ENCODE measurements around the gene BAZ1A.

Gene BAZ1A, protein sequence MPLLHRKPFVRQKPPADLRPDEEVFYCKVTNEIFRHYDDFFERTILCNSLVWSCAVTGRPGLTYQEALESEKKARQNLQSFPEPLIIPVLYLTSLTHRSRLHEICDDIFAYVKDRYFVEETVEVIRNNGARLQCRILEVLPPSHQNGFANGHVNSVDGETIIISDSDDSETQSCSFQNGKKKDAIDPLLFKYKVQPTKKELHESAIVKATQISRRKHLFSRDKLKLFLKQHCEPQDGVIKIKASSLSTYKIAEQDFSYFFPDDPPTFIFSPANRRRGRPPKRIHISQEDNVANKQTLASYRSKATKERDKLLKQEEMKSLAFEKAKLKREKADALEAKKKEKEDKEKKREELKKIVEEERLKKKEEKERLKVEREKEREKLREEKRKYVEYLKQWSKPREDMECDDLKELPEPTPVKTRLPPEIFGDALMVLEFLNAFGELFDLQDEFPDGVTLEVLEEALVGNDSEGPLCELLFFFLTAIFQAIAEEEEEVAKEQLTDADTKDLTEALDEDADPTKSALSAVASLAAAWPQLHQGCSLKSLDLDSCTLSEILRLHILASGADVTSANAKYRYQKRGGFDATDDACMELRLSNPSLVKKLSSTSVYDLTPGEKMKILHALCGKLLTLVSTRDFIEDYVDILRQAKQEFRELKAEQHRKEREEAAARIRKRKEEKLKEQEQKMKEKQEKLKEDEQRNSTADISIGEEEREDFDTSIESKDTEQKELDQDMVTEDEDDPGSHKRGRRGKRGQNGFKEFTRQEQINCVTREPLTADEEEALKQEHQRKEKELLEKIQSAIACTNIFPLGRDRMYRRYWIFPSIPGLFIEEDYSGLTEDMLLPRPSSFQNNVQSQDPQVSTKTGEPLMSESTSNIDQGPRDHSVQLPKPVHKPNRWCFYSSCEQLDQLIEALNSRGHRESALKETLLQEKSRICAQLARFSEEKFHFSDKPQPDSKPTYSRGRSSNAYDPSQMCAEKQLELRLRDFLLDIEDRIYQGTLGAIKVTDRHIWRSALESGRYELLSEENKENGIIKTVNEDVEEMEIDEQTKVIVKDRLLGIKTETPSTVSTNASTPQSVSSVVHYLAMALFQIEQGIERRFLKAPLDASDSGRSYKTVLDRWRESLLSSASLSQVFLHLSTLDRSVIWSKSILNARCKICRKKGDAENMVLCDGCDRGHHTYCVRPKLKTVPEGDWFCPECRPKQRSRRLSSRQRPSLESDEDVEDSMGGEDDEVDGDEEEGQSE (N-terminal part only)

DNA sequence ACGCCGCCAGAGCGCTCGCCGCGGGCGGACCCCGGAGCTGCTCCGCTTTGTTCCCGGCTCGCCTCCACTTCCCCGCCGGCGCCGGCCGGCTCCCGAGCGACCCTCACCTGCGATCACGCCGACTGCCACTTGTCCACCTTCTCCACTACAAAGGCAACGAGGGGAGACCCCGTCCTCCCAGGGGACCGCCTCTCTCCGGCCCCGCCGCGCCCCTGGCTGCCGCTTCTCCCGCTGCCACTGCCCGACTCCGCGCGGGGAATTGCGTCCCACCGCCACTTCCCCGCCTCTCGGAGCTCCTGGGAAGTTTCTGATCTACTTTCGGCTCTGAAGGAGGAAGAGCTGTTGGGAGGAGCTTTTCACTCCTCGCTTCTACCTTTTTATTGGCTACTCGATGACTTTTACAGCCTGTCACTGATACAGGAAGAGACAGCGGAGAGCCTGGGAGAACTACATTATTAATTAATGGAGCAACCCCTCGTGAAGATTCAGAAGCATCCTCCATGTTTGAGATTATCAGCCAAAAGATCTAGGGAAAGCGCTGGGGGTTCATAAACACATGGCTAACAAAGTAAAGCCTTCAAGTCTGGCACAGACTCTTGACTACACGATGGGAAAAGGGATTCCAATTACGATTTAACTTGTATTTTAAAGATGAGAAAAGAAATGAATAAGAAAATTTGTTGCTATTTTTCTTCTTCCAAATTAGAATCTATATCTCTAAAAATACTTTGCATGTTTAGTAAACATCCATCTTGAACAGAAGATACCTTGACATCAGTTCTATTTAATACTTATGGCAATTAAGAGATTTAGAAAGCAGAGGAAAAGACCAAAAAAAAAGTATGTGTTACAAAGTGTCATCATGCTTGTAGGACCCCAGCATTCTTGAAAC lies at the start of gene BAZ1A:
BAZ1A (minus strand) TSS at position 330 of the 892 bp plus-strand sequence. CDS start 756 bp downstream, outside the sequence.
- DNase-seq (ENCODE audit: low read depth in 2 of 2) = peak; percentile 21 to 39

DNA sequence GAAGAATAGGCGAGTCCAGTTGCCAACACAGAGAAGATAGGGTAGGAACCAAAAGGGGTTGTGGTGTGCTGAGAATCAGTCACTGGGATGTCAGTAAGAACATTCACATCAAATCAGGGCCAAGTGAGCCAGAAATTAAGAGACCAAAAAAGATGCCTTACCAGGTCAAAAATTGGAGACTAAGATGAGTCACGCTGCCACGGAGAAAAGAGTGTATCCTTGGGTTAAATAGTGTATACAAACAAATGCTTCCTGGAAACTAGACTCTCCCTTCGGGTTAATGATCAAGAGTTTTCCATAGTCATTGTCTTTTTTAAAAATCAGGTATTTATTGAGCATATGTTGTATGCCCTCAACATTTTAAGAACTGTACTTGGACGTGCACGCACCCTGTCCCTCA lies 45.2 kb upstream of the BAZ1A start:
- DNase-seq (ENCODE audit: low read depth in 2 of 2) = no peak

DNA sequence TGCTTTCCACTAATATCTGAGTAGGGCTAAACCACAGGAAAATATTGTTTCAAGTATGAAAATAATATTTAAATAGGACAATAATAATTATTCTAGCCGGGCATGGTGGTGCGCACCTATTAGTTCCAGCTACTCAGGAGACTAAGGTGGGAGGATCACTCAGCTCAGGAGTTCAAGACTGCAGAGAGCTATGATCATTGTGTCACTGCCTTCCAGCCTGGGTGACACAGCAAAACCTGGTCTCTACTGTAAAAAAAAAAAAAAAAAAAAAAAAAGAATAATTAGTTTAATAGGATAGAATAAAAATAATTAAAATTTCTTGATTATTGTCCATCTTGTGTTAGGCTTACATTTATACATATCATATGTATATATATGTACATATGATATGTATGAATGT lies 38.5 kb upstream of the BAZ1A start:
- no peak for DNase-seq (ENCODE audit: low read depth in 2 of 2)

DNA sequence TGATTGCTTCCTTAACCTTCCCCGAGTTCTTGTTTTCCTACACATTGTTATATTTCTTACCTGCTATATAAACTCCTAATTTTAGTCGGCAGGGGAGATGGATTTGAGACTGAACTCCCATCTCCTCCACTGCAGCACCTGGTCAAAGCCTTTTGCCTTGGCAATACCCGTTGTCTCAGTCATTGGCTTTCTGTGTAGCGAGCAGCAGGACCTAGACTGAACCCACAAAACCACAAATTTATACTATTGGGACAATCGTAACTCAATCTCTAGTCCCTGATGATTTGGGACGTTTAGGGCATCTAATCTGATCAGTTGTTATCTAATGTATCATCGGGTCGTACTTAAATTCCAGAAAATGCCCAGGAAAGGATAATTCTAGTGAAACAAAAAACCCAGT lies 37.8 kb upstream of the BAZ1A start:
- no peak for DNase-seq (ENCODE audit: low read depth in 2 of 2)

DNA sequence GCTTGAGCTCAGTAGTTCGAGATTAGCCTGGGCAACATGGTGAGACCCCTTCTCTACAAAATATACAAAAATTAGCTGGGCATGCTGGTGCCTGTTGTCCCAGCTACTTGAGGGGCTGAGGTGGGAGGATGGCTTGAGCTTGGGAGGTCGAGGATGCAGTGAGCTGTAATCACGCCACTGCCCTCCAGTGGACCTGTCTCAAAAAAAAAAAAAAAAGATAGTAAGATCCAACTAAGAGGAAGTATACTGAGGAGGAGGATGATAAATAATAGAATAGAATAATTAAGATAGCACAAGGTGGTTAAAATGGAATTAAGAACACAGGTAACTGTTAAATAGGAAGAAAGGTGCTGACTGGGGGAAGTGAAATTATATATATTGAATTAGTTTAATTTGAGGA lies 37.0 kb upstream of the BAZ1A start:
- no peak for DNase-seq (ENCODE audit: low read depth in 2 of 2)

DNA sequence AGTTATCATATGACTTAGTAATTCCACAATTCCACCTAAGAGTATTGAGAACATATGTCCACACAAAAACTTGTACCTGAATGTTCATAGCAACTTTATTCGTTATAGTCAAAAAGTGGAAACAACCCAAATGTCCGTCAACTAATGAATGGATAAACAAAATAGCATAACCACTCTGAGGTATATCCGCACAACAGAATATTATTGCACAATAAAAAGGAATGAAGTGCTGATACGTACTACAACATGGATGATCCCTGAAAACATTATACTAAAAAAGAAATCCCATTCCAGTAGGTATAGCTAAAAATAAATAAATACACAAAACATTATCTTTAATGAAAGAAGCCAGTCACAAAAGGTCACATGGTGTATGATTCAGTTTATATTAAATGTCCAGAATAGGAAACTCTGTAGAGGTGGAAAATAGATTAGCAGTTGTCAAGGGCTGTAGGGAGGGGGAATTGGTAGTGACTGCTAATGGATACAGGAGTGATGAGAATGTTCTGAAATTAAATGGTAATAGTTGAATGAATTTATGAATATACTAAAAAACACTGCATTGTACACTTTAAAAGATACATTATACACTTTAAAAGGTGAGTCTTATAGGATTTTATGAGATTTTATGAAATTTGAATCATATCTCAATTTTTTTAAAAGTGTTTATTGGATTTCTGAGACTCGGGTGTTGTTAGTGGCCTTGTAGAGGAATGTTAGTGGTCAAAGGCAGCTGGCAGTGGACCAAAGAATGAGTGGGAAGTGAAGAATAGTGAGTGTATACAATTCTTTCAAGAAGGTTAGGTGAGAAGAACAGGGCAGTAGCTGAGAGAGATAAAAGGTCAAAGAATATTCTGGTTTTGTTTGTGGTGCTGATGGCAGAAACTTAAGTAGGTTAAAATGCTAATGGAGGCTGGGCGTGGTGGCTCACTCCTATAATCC lies 36.3 kb upstream of the BAZ1A start:
- no peak for DNase-seq (ENCODE audit: low read depth in 2 of 2)

DNA sequence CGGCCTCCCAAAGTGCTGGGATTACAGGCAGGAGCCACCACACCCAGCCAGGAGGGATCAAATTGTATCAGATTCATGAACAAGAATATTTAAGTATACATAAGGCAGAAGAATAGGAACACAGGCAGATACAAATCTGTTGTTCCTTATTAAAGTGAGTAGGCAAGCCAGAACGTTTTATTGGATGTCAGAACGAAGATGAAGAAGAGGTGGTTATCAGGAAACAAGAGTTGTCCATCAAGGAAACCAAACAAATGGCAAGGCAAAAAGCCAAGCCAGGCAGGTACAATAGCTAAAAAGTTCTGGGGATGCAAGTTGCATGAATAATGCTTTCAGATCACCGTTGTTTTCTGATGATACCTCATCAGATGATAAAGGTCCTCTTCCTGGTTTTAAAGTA lies 31.1 kb upstream of the BAZ1A start:
- no peak for DNase-seq (ENCODE audit: low read depth in 2 of 2)

DNA sequence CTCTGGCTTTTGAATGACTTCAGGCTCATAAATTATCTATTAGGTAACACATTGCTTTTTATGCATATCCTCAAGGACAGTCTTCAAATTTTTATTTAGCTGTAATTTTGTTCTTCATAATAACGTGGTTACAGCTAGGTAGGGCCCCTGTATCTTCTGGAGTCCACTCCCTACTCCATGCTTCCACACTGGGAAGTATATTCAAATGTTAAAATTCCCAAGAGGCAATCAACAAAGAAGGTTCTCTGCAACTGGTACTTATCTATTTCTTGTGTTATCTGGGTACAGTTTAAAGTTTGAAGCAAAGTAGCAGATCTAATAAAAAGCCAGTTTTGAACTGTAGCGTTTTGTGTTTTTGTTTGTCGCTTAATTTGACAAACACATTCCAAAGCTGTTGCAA lies 20.1 kb upstream of the BAZ1A start:
- no peak for DNase-seq (ENCODE audit: low read depth in 2 of 2)

DNA sequence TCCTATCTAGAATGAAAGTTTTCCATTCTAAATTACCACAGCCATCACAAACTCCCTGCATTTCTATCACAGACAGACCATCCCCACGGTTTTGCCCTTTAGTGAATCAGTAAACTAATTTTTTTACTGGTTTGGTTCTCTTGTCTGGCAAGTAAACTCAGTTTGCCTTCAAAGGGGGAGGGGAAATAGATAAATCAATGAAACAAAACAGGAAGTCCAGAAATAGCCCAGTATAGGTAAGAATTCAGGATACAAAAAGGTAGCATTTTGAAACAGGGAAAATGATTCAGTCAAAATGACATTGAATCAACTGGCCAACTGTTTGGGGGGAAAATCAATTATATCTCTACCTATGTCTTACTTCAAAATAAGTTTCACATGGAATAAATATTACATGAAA lies 15.8 kb upstream of the BAZ1A start:
- no peak for DNase-seq (ENCODE audit: low read depth in 2 of 2)

DNA sequence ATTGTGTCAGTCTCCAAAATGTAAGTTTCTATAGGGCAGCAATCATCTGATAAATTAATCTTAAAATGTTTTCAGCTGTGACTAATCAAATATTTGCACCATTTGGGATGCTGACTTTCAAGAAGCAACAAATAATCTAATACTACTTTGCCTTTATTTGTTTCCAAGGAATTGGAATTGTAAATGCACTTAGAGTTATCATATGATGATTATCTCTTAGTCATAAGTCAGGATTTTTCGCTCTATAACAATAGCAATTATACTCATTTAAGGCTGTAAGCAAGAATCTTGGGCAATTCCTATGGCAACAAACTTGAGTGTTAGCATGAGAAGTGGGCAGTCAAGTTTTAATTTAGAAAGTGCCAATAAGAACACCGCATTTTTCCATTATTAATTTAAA lies 13.0 kb upstream of the BAZ1A start:
- no peak for DNase-seq (ENCODE audit: low read depth in 2 of 2)

DNA sequence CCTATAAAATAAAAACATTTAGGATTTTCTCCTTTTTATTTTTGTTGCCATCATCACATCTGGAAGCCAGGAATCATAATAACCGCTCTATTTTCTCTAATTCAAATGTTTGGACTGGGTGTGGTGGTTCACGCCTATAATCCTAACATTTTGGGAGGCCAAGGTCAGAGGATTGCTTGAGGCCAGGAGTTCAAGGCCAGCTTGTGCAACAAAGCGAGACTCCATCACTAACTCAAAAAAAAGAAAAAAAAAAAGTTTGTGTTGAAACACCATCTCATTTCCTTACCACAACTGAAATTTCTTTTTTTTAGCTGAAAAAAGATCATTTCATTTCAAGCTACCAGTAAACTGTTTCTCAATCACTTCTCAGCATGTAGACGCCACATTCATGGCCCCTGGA lies 8.8 kb upstream of the BAZ1A start:
- no peak for DNase-seq (ENCODE audit: low read depth in 2 of 2)

DNA sequence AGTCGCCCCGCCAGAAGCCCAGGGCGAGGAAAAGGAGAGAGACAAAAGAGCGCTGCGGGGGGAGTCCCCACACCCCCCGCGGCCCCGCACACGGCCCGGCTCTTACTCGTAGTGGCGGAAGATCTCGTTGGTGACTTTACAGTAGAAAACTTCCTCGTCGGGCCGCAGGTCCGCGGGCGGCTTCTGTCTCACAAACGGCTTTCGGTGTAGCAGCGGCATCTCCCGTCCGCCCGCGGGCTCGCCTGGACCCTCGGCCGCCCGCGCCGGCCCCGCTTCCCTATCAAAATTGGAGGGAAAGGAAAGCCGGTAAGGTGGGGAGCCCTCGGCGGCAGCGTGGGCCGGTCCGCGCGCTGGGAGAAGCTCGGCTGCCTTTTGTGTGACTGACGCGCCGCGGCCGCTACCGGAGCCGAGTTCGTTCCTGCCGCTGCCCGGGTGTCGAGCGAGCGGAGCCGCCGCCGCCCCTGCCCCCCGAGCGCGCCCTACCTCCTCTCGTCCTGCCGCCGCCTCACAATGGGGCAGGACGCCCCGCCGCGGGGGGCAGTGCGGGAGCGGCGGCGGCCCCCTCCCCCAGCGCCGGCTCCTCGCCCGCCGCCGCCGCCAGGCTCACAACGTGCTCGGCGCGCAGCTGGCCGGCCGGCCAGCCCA lies 652 bp downstream of the BAZ1A start:
- DNase-seq (ENCODE audit: low read depth in 2 of 2) = peak; percentile 23 to 32

DNA sequence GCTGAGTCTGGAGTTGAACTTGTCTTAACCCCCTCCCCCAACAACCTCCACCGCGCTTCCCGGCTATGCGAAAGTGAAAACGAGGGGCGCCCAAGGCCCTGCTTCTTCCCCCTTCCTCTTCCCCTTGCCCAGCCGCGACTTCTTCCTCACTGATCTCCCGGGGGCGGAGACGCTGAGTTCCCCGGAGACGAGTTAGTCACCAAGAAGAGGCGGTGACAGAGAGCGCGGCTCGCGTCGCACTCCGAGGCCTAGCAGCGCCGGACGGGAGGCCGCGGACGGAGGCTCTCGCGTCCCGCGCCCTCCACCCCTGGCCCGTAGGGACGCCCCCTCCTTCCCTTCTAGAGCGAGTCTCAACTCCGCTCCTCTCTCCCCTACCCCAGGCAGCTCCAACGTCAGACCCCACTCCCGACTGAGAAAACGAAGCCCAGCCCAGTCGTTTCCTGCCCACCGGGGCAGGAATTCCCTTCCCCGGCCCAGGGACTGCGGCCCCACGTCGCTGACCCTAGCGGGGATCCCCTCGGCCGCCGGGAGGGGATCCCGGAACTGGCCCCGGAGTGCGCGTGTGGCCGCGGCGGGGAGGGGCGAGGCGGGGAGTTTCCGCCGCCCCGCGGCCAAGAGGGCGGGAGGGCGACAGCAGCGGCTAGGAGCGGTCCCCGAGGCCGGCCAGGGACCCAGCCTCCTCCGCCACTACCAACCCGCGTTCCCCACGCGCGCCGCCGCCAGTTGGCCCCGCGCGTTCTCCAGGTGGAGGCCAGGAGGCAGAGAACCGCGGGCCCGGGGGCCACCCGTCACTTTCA lies 1.4 kb downstream of the BAZ1A start:
- DNase-seq (ENCODE audit: low read depth in 2 of 2) = peak; percentile 75 to 78

DNA sequence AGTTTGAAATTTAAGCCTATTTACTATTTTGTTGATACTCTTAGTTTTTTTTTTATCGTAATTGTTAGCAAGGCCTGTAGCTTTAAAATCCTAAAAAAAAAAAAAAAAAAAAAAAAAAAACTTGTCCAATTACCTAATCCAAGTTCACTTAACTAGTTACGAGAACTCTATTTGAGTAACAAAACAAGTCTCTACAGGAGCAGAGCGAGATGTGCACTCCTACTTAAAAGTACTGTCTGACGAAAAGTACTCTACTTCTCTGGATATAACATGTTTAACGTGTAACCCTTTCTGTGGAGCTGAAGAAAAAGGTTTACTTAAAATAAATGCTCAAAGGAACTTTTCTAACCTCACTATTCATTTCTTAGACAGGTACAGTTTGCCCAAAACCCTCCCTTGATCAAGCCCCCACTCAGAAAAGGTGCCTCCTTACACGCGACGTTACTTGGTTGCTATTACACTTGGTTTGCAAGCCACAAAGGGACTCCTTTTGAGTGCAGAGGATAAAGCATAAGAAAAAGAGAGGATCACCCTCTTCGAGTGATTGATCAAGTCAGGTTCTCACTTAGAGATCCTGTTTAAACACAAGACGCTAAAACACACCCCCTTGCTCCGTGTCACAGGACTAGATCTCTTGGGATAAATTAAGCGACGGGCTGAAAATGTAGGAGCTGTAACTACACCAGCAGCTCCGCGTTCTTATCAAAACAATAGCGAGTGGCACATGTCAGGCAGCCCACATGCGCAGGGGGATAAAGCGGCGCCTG lies 2.2 kb downstream of the BAZ1A start:
- DNase-seq (ENCODE audit: low read depth in 2 of 2) = no peak

DNA sequence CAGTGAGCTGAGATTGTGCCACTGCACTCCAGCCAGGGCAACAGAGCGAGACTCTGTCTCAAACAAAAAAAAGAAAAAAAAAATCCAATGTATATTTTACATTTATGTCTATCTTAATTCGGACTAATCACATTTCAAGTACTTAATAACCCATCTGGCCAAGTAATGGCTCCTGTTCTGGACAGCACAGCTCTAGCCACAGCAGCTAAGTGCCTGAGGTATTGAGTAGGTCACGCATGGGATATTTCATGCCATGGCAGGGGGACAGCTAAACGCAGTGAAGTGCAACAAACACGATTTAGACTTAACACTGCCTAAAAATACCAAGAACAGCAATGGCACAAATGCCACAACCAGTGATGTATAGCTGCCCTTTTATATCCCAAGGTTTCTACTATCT lies 8.0 kb downstream of the BAZ1A start:
- no peak for DNase-seq (ENCODE audit: low read depth in 2 of 2)

DNA sequence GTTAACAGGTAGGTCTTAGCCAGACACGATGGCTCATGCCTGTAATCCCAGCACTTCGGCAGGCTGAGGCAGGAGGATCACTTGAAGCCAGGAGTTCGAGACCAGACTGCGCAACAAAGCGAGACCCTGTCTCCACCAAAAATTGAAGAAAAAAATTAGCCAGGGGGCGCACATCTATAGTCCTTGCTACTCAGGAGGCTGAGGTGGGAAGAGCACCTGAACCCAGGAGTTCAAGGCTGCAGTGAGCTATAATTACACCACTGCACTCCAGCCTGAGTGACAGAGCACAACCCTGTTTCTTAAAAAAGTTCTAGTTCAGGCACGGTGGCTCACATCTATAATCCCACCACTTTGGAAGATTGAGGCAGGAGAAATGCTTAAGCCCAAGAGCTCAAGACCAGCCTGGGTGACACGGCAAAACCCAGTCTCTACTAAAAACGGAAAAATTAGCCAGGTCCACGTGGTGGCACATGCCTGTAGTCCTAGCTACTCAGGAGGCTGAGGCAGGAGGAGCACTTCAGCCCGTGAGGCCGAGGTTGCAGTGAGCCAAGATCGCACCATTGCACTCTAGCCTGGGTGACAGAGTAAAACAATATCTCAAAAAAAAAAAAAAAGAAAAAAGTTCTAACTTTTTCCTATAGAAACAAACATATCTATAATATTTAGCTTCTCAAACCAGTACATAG lies 9.1 kb downstream of the BAZ1A start:
- DNase-seq (ENCODE audit: low read depth in 2 of 2) = no peak

DNA sequence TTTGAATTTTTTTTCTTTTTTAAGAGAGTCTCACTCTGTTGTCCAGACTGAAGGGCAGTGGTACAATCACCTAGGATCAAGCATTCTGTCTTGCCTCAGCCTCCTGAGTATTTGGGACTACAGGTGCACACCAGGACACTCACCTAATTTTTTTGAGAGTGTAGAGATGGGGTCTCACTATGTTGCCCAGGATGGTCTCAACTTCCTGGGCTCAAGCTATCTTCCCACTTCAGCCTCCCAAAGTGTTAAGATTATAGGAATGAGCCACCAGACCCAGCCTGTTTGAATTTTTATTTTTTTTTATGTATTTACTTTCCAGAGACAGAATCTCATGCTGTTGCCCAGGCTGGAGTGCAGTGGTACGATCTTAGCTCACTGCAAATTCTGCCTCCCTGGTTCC lies 11.3 kb downstream of the BAZ1A start:
- no peak for DNase-seq (ENCODE audit: low read depth in 2 of 2)
